Measurements from ENCODE around the gene MLLT3.

The MLLT3 gene

GRCh38 chr9:20352591-20352990, 269.7 kb downstream of the MLLT3 start:
- no peak overlapping the region for H3K4me3 ChIP-seq (ENCODE audit: low read depth, low read length)
- TF ChIP-seq CTCF (IDR thresholded peaks at IDR 0.05; ENCODE audit: low read depth, low read length) = no peak

GRCh38 chr9:20351715-20352114, 270.6 kb downstream of the MLLT3 start:
- no peak for TF ChIP-seq CTCF (IDR thresholded peaks at IDR 0.05; ENCODE audit: low read depth, low read length)
- no peak overlapping the region for H3K4me3 ChIP-seq (ENCODE audit: low read depth, low read length)

GRCh38 chr9:20349568-20349967, 272.7 kb downstream of the MLLT3 start:
- TF ChIP-seq CTCF (IDR thresholded peaks at IDR 0.05; ENCODE audit: low read depth, low read length) = no peak
- H3K4me3 ChIP-seq (ENCODE audit: low read depth, low read length) = no peak overlapping the region

GRCh38 chr9:20343325-20343724, 279.0 kb downstream of the MLLT3 start:
- no peak overlapping the region for H3K4me3 ChIP-seq (ENCODE audit: low read depth, low read length)
- TF ChIP-seq CTCF (IDR thresholded peaks at IDR 0.05; ENCODE audit: low read depth, low read length) = no peak

- no peak overlapping the region for H3K4me3 ChIP-seq (ENCODE audit: low read depth, low read length)
- no peak for TF ChIP-seq CTCF (IDR thresholded peaks at IDR 0.05; ENCODE audit: low read depth, low read length)
Measured at GRCh38 chr9:20340511-20340861, 281.8 kb downstream of the MLLT3 start.

- no peak for TF ChIP-seq CTCF (IDR thresholded peaks at IDR 0.05; ENCODE audit: low read depth, low read length)
- H3K4me3 ChIP-seq (ENCODE audit: low read depth, low read length) = no peak overlapping the region
Measured at GRCh38 chr9:20335668-20336332, 286.5 kb downstream of the MLLT3 start.

- no peak for TF ChIP-seq CTCF (IDR thresholded peaks at IDR 0.05; ENCODE audit: low read depth, low read length)
Measured at GRCh38 chr9:20333991-20334390, 288.3 kb downstream of the MLLT3 start.

More at GRCh38 chr9:20333991-20334390, 288.3 kb downstream of the MLLT3 start:
- no peak overlapping the region for H3K4me3 ChIP-seq (ENCODE audit: low read depth, low read length)

Measured in WI38 (cell line).